Measurements from ENCODE around the gene GJB2. TPM values are rescaled to one million over a fixed set of nuclear protein-coding genes. Genes with fewer than 3 reads are reported as not detected.

The GJB2 gene
- total RNA-seq, 1 experiment from 2014 or later, result 0.75 TPM

GRCh38 chr13:20198781-20199180, 6.0 kb upstream of the GJB2 start:
- no TSS peak for BruUV-seq (replicated peaks)
- H3K36me3 ChIP-seq (ENCODE audit: control insufficient read depth, insufficient read depth, low read length), result no peaks in the 10 kb centered on the region
- CTCF ChIA-PET, result no interaction called here

GRCh38 chr13:20197361-20197834, 4.7 kb upstream of the GJB2 start:
- peak; percentile 73 to 80 for TF ChIP-seq CTCF (IDR thresholded peaks at IDR 0.05; ENCODE audit: insufficient read depth in 1 of 2, low read depth in 1 of 2, low read length in 1 of 2, severe bottlenecking in 1 of 2, unreplicated experiment in 1 of 2)
- Histone ChIP-seq H3K36me3 (ENCODE audit: control insufficient read depth, insufficient read depth, low read length) (no peaks in the 10 kb centered on the region), H3K9me3 (no peaks in the 10 kb centered on the region), H3K4me1 (peaks cover 8% of the 10 kb centered on the region; the same call in 1 of the 2 replicates), H3K4me3 (ENCODE audit: low read depth, low read length) (no peak overlapping the region), H3K27me3 (replicated peaks; ENCODE audit: control insufficient read depth, insufficient read depth, low read length) (peaks cover 1% of the 10 kb centered on the region)
- H3K27ac Mint-ChIP-seq (ENCODE audit: unreplicated experiment), result no peak overlapping the region
- ChIA-PET POLR2A (no interaction called here), CTCF (interaction anchor here (0.6 to 1.4 kb wide), 10 partner anchors 17 to 952 kb away, joined by 3 to 12 read pairs (median 4); no protein-coding TSS in a partner anchor)
- intact Hi-C loops (cut with micrococcal nuclease; ENCODE audit: unreplicated experiment), result loop anchor here (1.0 kb wide), 1 partner anchor 292 kb away; no protein-coding TSS in a partner anchor
- peak in 1 of 2 experiments; percentile 17 for DNase-seq
- no peak overlapping the region for H3K4me3 Mint-ChIP-seq (ENCODE audit: unreplicated experiment)
- peaks cover 35% of the 10 kb centered on the region for H3K27me3 Mint-ChIP-seq (ENCODE audit: insufficient read depth, unreplicated experiment)
- BruUV-seq (replicated peaks), result no TSS peak
- no peaks in the 10 kb centered on the region for H3K4me1 Mint-ChIP-seq (ENCODE audit: low read depth, unreplicated experiment)
- H3K9me3 Mint-ChIP-seq (ENCODE audit: unreplicated experiment), result no peaks in the 10 kb centered on the region
- no peaks in the 10 kb centered on the region for H3K36me3 Mint-ChIP-seq (ENCODE audit: insufficient read depth, unreplicated experiment)

More at GRCh38 chr13:20198781-20199180, 6.0 kb upstream of the GJB2 start:
- no peak overlapping the region for H3K4me3 Mint-ChIP-seq (ENCODE audit: unreplicated experiment)
- peaks cover 28% of the 10 kb centered on the region for H3K27me3 Mint-ChIP-seq (ENCODE audit: insufficient read depth, unreplicated experiment)
- Histone ChIP-seq H3K4me3 (ENCODE audit: low read depth, low read length) (no peak overlapping the region), H3K27me3 (replicated peaks; ENCODE audit: control insufficient read depth, insufficient read depth, low read length) (peaks cover 1% of the 10 kb centered on the region), H3K4me1 (peaks cover 8% of the 10 kb centered on the region; the same call in 1 of the 2 replicates), H3K9me3 (no peaks in the 10 kb centered on the region)
- POLR2A ChIA-PET, result no interaction called here
- intact Hi-C loops (cut with micrococcal nuclease; ENCODE audit: unreplicated experiment), result no loop called here
- no peaks in the 10 kb centered on the region for H3K36me3 Mint-ChIP-seq (ENCODE audit: insufficient read depth, unreplicated experiment)
- DNase-seq, result no peak
- no peak for TF ChIP-seq CTCF (IDR thresholded peaks at IDR 0.05; ENCODE audit: insufficient read depth in 1 of 2, low read depth in 1 of 2, low read length in 1 of 2, severe bottlenecking in 1 of 2, unreplicated experiment in 1 of 2)
- H3K9me3 Mint-ChIP-seq (ENCODE audit: unreplicated experiment), result no peaks in the 10 kb centered on the region
- no peaks in the 10 kb centered on the region for H3K4me1 Mint-ChIP-seq (ENCODE audit: low read depth, unreplicated experiment)
- H3K27ac Mint-ChIP-seq (ENCODE audit: unreplicated experiment), result no peak overlapping the region

- intact Hi-C loops (cut with micrococcal nuclease; ENCODE audit: unreplicated experiment), result no loop called here
Measured at GRCh38 chr13:20195801-20196200, 3.1 kb upstream of the GJB2 start.

More at GRCh38 chr13:20195801-20196200, 3.1 kb upstream of the GJB2 start:
- Mint-ChIP-seq H3K36me3 (ENCODE audit: insufficient read depth, unreplicated experiment) (no peaks in the 10 kb centered on the region), H3K27ac (ENCODE audit: unreplicated experiment) (no peak overlapping the region), H3K4me1 (ENCODE audit: low read depth, unreplicated experiment) (no peaks in the 10 kb centered on the region), H3K27me3 (ENCODE audit: insufficient read depth, unreplicated experiment) (peaks cover 32% of the 10 kb centered on the region), H3K9me3 (ENCODE audit: unreplicated experiment) (no peaks in the 10 kb centered on the region), H3K4me3 (ENCODE audit: unreplicated experiment) (no peak overlapping the region)
- TF ChIP-seq CTCF (IDR thresholded peaks at IDR 0.05; ENCODE audit: insufficient read depth in 1 of 2, low read depth in 1 of 2, low read length in 1 of 2, severe bottlenecking in 1 of 2, unreplicated experiment in 1 of 2), result no peak
- DNase-seq, result no peak
- Histone ChIP-seq H3K4me3 (ENCODE audit: low read depth, low read length) (no peak overlapping the region), H3K9me3 (no peaks in the 10 kb centered on the region), H3K4me1 (peaks cover 14% of the 10 kb centered on the region; the same call in 1 of the 2 replicates), H3K36me3 (ENCODE audit: control insufficient read depth, insufficient read depth, low read length) (no peaks in the 10 kb centered on the region), H3K27me3 (replicated peaks; ENCODE audit: control insufficient read depth, insufficient read depth, low read length) (peaks cover 1% of the 10 kb centered on the region)
- POLR2A ChIA-PET, result no interaction called here
- BruUV-seq (replicated peaks), result no TSS peak
- CTCF ChIA-PET, result no interaction called here
